Suppressor macrophage (primary cell): ENCODE measurements around the gene AMN1.

Experiments
- DNase-seq, 4 experiments: peaks; one replicate each; pipeline ENCODE4 v3.0.0-alpha.2; 2020 to 2022

AMN1 gene

GRCh38 chr12:31631023-31631724 lies 97.6 kb downstream of the AMN1 start:
- no peak for DNase-seq

DNA sequence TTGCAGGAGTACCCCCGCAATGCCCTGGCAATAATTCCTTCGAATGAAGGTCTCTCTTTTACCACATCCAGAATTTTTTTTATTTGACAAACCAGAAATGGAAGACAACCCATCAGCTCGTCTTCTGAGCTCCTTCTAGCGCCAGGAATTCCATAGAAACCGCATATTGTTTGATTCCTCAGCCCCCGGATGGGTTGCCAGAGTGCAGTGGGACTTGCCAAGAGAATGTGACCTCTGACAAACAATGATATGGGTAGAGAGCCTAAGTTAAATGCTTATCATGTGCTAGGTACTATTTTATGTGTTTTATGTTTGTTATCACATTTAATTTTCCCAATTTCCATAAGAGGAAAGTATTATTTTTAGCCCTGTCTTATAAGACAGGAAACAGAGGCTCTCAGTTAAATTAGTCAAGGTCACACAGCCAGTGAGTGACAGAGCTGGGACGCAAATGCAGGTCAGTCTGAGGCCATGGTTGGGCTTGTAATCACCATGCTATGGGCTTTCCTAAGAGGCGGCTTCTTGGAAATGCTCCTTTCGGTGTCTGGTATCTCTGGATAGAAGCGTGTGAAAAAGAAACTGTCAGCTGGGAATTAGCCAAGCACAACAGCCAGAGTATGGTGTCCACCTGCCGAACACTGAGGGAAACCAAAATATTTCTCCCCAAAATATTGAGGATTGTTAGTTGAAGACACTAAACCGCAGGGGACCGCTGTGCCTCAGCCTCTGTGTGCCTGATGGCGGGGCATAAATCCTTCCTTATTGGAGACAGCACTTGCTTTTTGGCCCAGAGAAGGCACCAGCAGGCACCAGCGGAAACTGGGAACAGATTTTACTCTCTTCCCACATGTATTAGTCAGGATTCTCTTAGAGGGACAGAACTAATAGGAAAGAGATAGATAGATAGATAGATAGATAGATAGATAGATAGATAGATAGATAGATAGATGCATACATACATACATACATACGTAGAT lies 98.8 kb downstream of the AMN1 start:
- no peak for DNase-seq

DNA sequence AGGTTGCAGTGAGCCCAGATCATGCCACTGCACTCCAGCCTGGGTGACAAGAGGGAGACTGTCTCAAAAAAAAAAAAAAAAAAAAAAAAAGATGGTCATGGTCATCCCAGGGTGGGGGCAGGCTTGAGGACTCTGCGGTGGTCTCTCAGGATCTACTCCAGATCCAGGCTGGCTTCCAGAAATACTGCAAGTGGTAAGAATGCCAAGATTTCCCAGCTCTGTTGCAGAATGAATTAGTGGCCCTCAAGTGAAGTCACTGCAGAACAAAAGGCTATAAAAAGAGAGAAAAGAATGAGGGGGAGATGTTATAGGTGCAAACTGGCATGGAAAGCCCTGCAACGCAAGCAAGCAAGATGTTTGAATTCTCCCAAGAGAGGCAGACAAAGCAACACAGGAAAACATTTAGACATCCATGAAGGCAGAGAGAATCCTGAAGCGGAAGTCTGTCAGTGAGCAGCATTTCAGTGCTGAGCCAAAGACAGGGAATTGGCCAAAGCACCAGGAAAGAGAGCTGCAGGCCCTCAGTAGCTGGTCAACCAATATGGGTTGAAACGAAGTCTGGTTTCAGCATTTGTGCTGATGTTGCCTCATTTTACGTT lies 101.3 kb downstream of the AMN1 start:
- DNase-seq: no peak

DNA sequence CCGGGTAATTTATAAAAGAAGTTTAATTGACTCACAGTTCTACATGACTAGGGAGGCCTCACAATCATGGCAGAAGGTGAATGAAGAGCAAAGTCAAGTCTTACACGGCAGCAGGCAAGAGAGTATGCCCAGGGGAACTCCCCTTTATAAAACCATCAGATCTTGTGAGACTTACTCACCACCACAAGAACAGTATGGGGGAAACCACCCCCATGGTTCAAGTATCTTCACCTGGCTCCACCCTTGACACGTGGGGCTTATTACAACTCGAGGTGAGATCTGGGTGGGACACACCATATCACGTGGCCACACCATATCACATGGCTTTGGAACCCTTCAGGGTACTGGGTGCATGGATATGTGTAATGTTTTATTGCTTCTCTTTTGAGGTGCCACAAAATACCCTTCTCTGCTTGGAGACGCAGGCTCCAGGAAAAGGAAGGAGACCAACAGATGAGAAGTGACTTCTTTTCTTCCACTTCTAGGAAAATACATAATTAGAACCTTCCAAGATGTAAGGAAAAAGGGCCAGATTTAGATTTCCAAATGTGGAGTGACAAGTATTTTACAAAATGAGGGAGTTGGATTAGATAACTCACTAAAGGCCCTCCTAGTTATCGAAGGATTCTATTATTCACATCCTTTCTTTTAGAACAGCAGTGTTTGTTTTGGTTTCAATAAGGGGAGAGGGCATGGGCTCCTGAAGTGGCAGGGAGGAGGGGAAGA lies 102.4 kb downstream of the AMN1 start:
- DNase-seq: no peak

GRCh38 chr12:31622038-31622437 lies 106.8 kb downstream of the AMN1 start:
- no peak for DNase-seq
